Spinal cord (tissue), 10 donors: ENCODE data around the gene DCC. TPM values are rescaled to one million over a fixed set of nuclear protein-coding genes. Genes with fewer than 3 reads are reported as not detected.

Experiments
- DNase-seq, 6 donors: peaks; one replicate each; pipeline versions ENCODE4 v3.0.0 to v3.0.0-alpha.2; 2013 to 2015; ENCODE audit warnings: low spot score in 6 of 6, low read depth in 4 of 6
- H3K27ac ChIP-seq: one replicate; pipeline ENCODE4 v1.5.1; 2013; ENCODE audit warnings: low read depth, low read length, control low read depth
- H3K27me3 ChIP-seq: one replicate; pipeline ENCODE4 v1.6.1; 2013; ENCODE audit warnings: low read length; ENCODE audit not compliant: control insufficient read depth, insufficient read depth
- H3K36me3 ChIP-seq: one replicate; pipeline ENCODE4 v1.6.1; 2013; ENCODE audit warnings: low read length; ENCODE audit not compliant: control insufficient read depth, insufficient read depth
- H3K4me1 ChIP-seq: one replicate; pipeline ENCODE4 v1.6.1; 2013; ENCODE audit warnings: low read length; ENCODE audit not compliant: control insufficient read depth, insufficient read depth
- H3K4me3 ChIP-seq: one replicate; pipeline ENCODE4 v1.5.1; 2013; ENCODE audit warnings: low read depth, low read length, control low read depth
- H3K9me3 ChIP-seq: one replicate; pipeline ENCODE4 v1.6.1; 2013; ENCODE audit warnings: low read length; ENCODE audit not compliant: control insufficient read depth, insufficient read depth
- WGBS: methylation state at CpG from one replicate; pipeline ENCODE4 v1.1.5; 2013; ENCODE audit warnings: missing lambda C conversion rate; ENCODE audit not compliant: insufficient coverage; 5-methylcytosine and 5-hydroxymethylcytosine counted together
- polyA plus RNA-seq, 2 donors: library from polyadenylated mRNA; unstranded; fragments of 120-200 nt; gene quantifications; one replicate each; pipeline ENCODE4 v1.2.1, GENCODE V29; 2013; ENCODE audit not compliant: insufficient read length in 2 of 2
- total RNA-seq, 2 donors: library from RNA; depleted of rRNA in 1 of 2; stranded (reverse); fragments of 120-200 nt in 1 of 2; fragments of >200 nt in 1 of 2; gene quantifications; one replicate each; pipeline versions ENCODE4 v1.2.3 to v1.2.4, GENCODE V29; 2013 to 2014
- donor health status: healthy.

DCC gene
- total and polyA plus RNA-seq, 4 donors: 13.8 to 27.3 (median 17.2) TPM

DNA sequence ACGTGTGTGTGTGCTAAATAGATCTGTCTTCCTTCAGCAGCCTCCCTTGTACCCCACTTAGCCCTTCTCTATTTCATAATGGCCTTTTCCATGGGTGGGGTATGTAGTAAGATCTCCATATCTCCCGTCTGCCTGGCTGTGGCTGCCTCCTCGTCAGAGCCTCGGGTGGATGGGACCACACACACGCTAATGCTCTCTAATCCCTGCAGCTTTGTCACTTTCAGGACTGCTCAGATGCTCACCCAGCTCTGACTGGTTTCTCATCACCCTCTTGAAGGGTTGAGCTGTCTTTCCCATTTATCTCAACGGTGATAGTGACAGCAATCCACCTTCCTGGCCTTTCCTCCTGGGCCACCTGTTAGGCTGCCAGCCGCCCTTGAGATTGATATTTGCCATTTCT, 95.3 kb downstream of the DCC start:
- Histone ChIP-seq H3K36me3 (no peaks in the 10 kb centered on the region), H3K4me1 (no peaks in the 10 kb centered on the region), H3K4me3 (no peak overlapping the region), H3K27ac (no peak overlapping the region), H3K27me3 (no peaks in the 10 kb centered on the region), H3K9me3 (no peaks in the 10 kb centered on the region)
- WGBS: 74% methylated on average over 6 of the region's 7 CpGs
- no peak for DNase-seq

DNA sequence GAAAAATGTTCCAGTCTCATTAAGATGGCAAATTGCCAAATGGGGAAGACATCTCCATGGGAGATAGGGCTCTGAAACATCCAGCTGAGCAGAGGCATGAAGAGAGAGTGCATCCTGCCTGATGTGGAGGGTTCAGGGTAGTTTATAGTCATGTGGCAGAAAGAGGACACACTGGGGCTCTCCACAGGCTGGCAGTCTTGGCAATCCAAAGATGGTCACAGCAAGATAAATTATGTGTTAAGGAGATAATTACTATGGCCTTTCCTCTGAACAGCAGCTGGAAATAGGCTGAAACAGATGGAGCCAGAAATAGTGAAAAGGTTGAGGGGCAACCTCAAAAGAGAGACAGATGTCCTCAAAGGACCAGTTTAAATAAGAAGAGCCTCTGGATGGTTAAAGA, 97.2 kb downstream of the DCC start:
- H3K36me3 ChIP-seq: no peaks in the 10 kb centered on the region
- H3K4me3 ChIP-seq: no peak overlapping the region
- H3K4me1 ChIP-seq: no peaks in the 10 kb centered on the region
- no peaks in the 10 kb centered on the region for H3K9me3 ChIP-seq
- no peak for DNase-seq
- H3K27me3 ChIP-seq: no peaks in the 10 kb centered on the region
- H3K27ac ChIP-seq: no peak overlapping the region

GRCh38 chr18:52439457-52439856, 99.5 kb downstream of the DCC start:
- Histone ChIP-seq H3K36me3 (no peaks in the 10 kb centered on the region), H3K27me3 (no peaks in the 10 kb centered on the region), H3K4me1 (no peaks in the 10 kb centered on the region), H3K27ac (no peak overlapping the region), H3K4me3 (no peak overlapping the region), H3K9me3 (no peaks in the 10 kb centered on the region)
- DNase-seq: no peak
- 80% methylated on average over 1 of the region's 4 CpGs for WGBS

- Histone ChIP-seq H3K27me3 (no peaks in the 10 kb centered on the region), H3K27ac (no peak overlapping the region), H3K4me1 (no peaks in the 10 kb centered on the region), H3K4me3 (no peak overlapping the region), H3K36me3 (no peaks in the 10 kb centered on the region), H3K9me3 (no peaks in the 10 kb centered on the region)
- DNase-seq: peak in 1 of 6 donors; percentile 60
Measured at GRCh38 chr18:52441794-52442193, 101.8 kb downstream of the DCC start.

DNA sequence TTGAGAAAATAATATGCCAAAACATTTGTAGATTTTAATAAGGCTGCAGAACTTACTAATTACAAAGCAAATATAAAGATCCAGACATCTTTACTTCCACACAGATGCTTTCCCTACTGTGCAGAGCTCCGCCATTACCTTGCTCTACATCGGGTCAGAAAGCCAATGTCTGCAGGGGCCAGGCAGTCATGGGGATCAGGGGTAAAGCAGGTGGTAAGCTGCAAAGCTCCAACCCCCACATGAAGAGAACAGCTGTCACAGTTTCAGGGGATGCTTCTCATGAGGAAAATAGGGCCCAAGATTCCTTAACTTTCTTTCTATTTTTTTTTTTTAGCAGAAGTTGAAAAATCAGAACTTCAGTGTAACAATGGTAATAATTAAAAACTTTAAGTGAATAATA, 102.7 kb downstream of the DCC start:
- Histone ChIP-seq H3K4me3 (no peak overlapping the region), H3K4me1 (no peaks in the 10 kb centered on the region), H3K27ac (no peak overlapping the region), H3K9me3 (no peaks in the 10 kb centered on the region), H3K27me3 (no peaks in the 10 kb centered on the region), H3K36me3 (no peaks in the 10 kb centered on the region)
- WGBS: 80% methylated on average over 2 of the region's 2 CpGs
- DNase-seq: no peak

DNA sequence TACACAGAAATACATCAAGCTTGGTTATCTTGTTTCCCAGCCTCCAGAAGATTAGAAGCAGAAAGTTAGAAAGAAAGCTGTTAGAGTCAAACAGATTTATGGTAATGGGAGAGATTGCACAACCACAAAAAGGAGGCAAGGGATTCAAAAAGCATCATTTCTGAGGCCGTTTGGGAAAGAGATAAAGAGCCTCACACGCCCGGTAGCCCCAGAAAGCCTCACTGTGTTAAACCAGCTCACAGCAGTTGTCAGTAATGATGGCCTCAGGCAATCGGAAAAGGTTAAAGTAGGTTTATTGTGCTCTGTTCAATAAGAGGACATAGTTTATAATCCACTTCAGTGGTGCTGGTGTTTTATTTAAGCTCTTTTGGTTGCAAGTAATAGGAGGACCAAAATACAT, 111.3 kb downstream of the DCC start:
- 26% methylated on average over 3 of the region's 4 CpGs for WGBS
- DNase-seq: peak in 2 of 6 donors; percentile 13 to 74
- Histone ChIP-seq H3K36me3 (no peaks in the 10 kb centered on the region), H3K4me1 (no peaks in the 10 kb centered on the region), H3K4me3 (no peak overlapping the region), H3K9me3 (no peaks in the 10 kb centered on the region), H3K27me3 (no peaks in the 10 kb centered on the region), H3K27ac (no peak overlapping the region)

DNA sequence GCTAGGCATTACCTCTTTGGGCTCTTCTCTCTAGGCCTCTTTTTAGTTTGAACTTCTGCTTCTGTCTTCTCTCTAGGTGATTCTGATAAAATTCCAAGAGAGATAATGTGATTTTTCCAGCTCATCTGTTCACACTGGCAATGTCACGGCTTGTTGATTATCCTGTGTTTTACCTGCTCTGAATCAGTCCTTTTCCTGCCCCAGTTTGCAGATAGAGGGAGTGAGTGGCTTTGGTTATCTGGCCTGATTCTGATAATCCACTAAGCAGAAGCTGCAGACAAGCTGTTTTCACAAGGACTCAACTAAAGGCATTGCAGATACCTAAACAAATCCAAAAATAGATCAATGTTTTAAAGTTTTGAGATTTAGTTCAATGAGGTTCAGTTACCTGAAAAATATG, 111.9 kb downstream of the DCC start:
- Histone ChIP-seq H3K27me3 (no peaks in the 10 kb centered on the region), H3K4me1 (no peaks in the 10 kb centered on the region), H3K4me3 (no peak overlapping the region), H3K9me3 (no peaks in the 10 kb centered on the region), H3K27ac (no peak overlapping the region), H3K36me3 (no peaks in the 10 kb centered on the region)
- peak in 2 of 6 donors; percentile 9 to 80 for DNase-seq
- no CpG with 5 or more reads among the region's 1 CpG for WGBS

- H3K36me3 ChIP-seq: no peaks in the 10 kb centered on the region
- WGBS: 87% methylated on average over 4 of the region's 4 CpGs
- H3K9me3 ChIP-seq: no peaks in the 10 kb centered on the region
- no peak overlapping the region for H3K27ac ChIP-seq
- H3K4me3 ChIP-seq: no peak overlapping the region
- DNase-seq: no peak
- no peaks in the 10 kb centered on the region for H3K27me3 ChIP-seq
- H3K4me1 ChIP-seq: no peaks in the 10 kb centered on the region
Measured at GRCh38 chr18:52452427-52452826, 112.4 kb downstream of the DCC start.

- no peak for DNase-seq
- Histone ChIP-seq H3K4me1 (no peaks in the 10 kb centered on the region), H3K4me3 (no peak overlapping the region), H3K27me3 (no peaks in the 10 kb centered on the region), H3K9me3 (no peaks in the 10 kb centered on the region), H3K27ac (no peak overlapping the region), H3K36me3 (no peaks in the 10 kb centered on the region)
- no CpG with 5 or more reads among the region's 1 CpG for WGBS
Measured at GRCh38 chr18:52459890-52460289, 119.9 kb downstream of the DCC start.

GRCh38 chr18:52462853-52463252, 122.9 kb downstream of the DCC start:
- Histone ChIP-seq H3K4me3 (no peak overlapping the region), H3K4me1 (no peaks in the 10 kb centered on the region), H3K9me3 (no peaks in the 10 kb centered on the region), H3K36me3 (no peaks in the 10 kb centered on the region), H3K27ac (no peak overlapping the region), H3K27me3 (no peaks in the 10 kb centered on the region)
- no peak for DNase-seq
- 100% methylated on average over 1 of the region's 4 CpGs for WGBS
